ENCODE measurements around the gene TSPAN18. TPM values are rescaled to one million over a fixed set of nuclear protein-coding genes. Genes with fewer than 3 reads are reported as not detected.

The TSPAN18 gene
- total RNA-seq, 2 experiments from 2014 or later, result 38.7 to 42.3 TPM

DNA sequence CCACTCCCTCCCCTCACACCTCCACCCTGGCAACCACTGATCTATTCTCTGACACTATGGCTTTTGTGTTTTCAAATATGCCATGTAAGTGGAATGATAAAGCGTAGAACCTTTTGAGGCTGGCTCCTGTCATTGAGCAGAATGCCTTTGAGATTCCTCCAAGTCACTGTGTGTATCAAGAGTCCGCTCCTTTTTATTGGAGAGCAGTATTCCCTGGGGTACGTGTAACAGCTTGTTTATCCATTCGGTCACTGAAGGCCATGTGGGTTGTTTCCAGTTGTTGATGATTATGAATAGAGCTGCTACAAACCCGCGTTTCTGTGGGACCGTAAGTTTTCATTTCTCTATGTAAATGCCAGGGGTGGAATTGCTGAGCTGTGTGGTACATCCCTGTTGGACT lies 213.6 kb downstream of the TSPAN18 start:
- ChIA-PET CTCF (interaction anchor here (0.9 to 2.5 kb wide), 3 partner anchors 12 to 170 kb away, joined by 4 to 27 read pairs (median 21); no protein-coding TSS in a partner anchor), POLR2A (no interaction called here)
- Mint-ChIP-seq H3K9me3 (no peaks in the 10 kb centered on the region), H3K27me3 (no peaks in the 10 kb centered on the region), H3K4me3 (no peak overlapping the region), H3K27ac (no peak overlapping the region), H3K4me1 (no peaks in the 10 kb centered on the region), H3K36me3 (ENCODE audit: low read depth) (no peaks in the 10 kb centered on the region)
- no peak for DNase-seq

DNA sequence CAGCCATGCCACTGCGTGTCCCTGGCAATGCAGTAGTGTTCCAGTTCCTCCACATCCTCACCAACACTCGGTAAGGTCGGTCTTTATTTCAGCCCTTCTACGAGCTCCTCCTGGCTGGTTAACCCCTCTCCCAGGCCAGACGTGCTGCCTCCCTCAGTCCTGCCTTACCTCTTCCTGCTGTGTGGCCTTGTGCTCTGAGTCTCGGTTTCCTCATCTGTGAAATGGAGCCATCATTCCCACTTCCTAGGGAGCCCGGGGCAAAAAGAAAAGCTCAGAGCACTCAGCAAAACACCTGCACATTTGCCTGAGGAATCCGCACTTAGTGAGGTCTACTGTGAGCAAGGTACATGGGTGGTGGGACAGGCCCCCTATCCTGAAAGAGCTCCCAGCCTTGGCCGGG lies 214.1 kb downstream of the TSPAN18 start:
- H3K27ac Mint-ChIP-seq, result no peak overlapping the region
- no peaks in the 10 kb centered on the region for H3K27me3 Mint-ChIP-seq
- POLR2A ChIA-PET, result no interaction called here
- H3K4me1 Mint-ChIP-seq, result no peaks in the 10 kb centered on the region
- H3K9me3 Mint-ChIP-seq, result no peaks in the 10 kb centered on the region
- DNase-seq, result no peak
- CTCF ChIA-PET, result interaction anchor here (0.9 to 2.5 kb wide), 3 partner anchors 12 to 170 kb away, joined by 4 to 27 read pairs (median 21); no protein-coding TSS in a partner anchor
- no peak overlapping the region for H3K4me3 Mint-ChIP-seq
- H3K36me3 Mint-ChIP-seq (ENCODE audit: low read depth), result no peaks in the 10 kb centered on the region

DNA sequence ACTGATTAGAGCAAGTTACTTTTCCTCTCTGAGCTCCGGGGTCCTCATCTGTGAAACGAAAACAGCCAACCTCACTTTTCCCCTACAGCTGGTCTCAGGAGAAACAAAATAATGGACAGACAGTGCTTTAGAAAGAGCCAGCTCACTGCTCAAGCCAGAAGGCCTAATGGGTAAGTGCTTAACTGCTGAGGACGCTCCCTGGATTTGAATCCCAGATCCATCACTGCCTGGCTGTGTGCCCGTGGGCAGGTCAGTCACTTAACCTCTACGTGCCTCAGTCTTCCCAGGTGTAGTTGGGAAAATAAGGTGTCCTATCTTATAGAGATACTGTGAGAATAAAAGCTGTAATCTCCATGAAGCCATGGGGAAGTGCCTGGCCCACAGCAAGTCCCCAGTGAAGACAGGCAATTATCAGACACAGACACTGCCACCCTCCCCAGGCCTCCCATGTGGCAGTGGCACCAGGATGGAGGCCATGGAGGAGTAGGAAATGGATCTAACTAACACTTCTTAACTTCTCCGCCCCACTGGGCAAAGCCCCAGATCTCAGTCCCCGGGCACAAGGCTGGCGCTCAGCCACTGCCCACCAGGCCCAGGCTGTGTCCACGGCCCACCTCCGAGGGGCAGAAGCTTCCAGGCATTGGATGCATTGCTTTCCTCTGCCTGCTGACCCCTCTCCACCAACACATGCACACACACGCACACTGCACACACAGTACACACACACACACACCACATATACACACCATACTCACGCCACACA lies 214.7 kb downstream of the TSPAN18 start:
- Mint-ChIP-seq H3K4me3 (no peak overlapping the region), H3K36me3 (ENCODE audit: low read depth) (no peaks in the 10 kb centered on the region), H3K4me1 (no peaks in the 10 kb centered on the region), H3K27me3 (no peaks in the 10 kb centered on the region), H3K9me3 (no peaks in the 10 kb centered on the region), H3K27ac (no peak overlapping the region)
- ChIA-PET POLR2A (no interaction called here), CTCF (interaction anchor here (0.9 to 2.5 kb wide), 3 partner anchors 13 to 169 kb away, joined by 4 to 27 read pairs (median 21); no protein-coding TSS in a partner anchor)
- DNase-seq, result no peak

DNA sequence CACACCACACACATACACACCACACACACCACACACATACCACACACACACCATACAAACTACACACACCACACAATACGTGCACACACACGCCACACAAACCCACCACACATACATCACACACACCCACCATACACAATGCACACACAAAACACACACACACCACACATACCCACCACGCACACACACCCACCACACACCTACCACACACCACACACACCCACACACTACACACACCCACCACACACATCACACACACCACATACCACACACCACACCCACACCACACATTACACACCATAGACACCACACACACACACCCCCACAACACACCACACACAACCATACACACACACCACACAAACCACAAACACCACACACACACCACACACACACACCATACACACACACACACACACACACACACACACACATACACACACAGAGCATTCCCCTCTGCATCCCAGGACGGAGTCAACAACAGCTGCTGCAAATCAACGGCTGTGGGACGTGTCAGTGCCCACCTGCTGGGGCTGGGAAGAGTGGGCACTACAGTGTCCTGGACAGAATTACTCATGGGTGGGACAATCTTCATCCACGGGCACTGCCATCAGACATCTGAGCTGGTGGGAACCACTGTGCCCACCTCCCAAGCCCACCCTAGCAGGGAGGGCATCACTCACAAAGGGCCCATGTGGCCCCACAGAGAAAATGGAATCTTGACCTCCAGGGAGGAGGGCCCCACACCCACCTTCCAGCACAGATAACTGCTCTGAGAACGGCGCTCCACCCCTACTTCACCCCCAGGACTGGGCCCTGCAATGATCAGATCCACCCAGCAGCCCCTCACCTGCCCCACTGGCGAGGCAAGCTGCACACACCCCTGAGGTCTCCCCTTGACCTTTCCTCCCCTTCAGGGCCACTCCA lies 215.5 kb downstream of the TSPAN18 start:
- H3K4me1 Mint-ChIP-seq, result no peaks in the 10 kb centered on the region
- ChIA-PET POLR2A (no interaction called here), CTCF (interaction anchor here (1.0 to 2.5 kb wide), 3 partner anchors 14 to 162 kb away, joined by 3 to 27 read pairs (median 21); no protein-coding TSS in a partner anchor)
- no peak for DNase-seq
- H3K27ac Mint-ChIP-seq, result no peak overlapping the region
- no peaks in the 10 kb centered on the region for H3K36me3 Mint-ChIP-seq (ENCODE audit: low read depth)
- peaks cover 2% of the 10 kb centered on the region for H3K27me3 Mint-ChIP-seq
- no peak overlapping the region for H3K4me3 Mint-ChIP-seq
- no peaks in the 10 kb centered on the region for H3K9me3 Mint-ChIP-seq

DNA sequence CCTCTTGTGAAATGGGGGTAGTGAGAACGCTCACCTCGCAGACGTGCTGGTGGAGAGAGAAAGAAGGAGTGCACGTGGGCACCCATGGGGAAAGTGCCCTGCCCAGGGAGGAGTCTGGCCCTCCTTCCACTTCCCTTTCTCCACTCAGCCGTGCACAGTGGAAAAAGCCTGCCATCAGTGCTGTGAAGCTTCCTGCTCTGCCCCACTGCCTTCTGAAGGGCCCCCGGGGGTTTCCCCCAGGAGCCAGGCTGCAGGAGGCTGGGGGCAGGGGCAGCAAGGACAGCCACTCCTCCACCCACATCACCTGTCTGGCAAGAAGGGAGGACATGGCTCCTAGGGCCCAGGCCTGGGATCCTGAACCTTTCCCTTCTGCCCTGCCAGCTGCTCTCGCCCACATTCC lies 216.4 kb downstream of the TSPAN18 start:
- Mint-ChIP-seq H3K36me3 (ENCODE audit: low read depth) (no peaks in the 10 kb centered on the region), H3K27ac (no peak overlapping the region), H3K27me3 (peaks cover 11% of the 10 kb centered on the region), H3K4me1 (no peaks in the 10 kb centered on the region), H3K9me3 (no peaks in the 10 kb centered on the region), H3K4me3 (no peak overlapping the region)
- ChIA-PET CTCF (interaction anchor here (1.0 kb wide), 1 partner anchor 161 kb away, joined by 3 read pairs; no protein-coding TSS in a partner anchor), POLR2A (no interaction called here)
- no peak for DNase-seq

DNA sequence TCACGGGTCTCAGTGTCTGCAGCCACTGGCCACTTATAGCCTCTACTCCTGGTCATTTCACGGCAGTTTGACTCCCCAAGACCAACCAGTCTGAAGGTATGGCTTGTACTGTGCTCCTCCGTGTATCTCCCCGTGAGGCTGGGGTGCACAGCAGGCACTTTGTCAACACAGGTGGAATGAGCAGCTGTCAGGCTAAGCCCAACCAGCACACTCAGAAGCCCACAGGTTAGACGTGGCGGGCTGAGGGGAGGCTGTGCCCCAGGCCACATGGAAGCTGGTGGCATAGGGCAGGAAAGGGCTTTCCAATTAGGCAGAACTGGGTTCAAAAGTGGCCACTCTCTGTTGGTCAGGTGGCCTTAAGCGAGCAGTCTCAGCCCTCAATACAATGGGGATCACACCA lies 216.9 kb downstream of the TSPAN18 start:
- ChIA-PET POLR2A (no interaction called here), CTCF (no interaction called here)
- Mint-ChIP-seq H3K4me1 (no peaks in the 10 kb centered on the region), H3K9me3 (no peaks in the 10 kb centered on the region), H3K27ac (no peak overlapping the region), H3K4me3 (no peak overlapping the region), H3K36me3 (ENCODE audit: low read depth) (no peaks in the 10 kb centered on the region), H3K27me3 (peaks cover 16% of the 10 kb centered on the region)
- no peak for DNase-seq

DNA sequence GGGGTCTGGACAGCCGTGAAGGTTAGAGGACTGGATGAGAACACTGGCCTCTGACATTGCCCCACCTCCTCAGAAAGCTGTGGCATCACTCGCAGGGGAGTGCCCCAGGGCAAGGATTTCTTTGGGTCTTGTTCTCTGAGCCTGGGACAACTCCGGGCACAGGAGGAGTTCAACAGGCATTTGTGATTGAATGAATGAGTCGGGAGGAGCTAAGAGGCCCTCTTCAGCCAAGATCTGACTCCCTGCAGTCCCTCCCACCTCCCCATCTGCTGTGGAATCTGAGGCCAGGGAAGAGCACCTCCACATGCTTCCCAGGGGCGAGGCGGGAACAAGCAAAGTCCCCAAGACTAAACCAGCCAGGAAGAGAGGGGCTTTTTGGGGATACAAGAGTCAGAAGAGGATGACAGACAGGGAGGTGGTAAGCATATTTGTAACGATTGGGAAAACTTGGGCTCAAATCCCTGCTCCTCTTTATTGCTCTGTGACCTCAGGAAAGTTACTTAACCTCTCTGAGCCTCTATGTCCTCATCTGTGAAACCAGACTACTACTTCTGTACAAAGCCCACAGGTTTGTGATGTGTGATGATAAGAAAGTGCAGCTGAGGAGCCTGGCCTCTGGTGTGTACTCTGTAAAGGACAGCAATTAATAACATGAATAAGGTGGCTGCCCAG lies 217.6 kb downstream of the TSPAN18 start:
- no peak for DNase-seq
- ChIA-PET CTCF (interaction anchor here (1.8 to 2.0 kb wide), 2 partner anchors 158 to 160 kb away, joined by 4 to 7 read pairs; no protein-coding TSS in a partner anchor), POLR2A (no interaction called here)
- no peak overlapping the region for H3K27ac Mint-ChIP-seq
- no peaks in the 10 kb centered on the region for H3K9me3 Mint-ChIP-seq
- H3K4me1 Mint-ChIP-seq, result peaks cover 3% of the 10 kb centered on the region
- peaks cover 23% of the 10 kb centered on the region for H3K27me3 Mint-ChIP-seq
- no peak overlapping the region for H3K4me3 Mint-ChIP-seq
- no peaks in the 10 kb centered on the region for H3K36me3 Mint-ChIP-seq (ENCODE audit: low read depth)

DNA sequence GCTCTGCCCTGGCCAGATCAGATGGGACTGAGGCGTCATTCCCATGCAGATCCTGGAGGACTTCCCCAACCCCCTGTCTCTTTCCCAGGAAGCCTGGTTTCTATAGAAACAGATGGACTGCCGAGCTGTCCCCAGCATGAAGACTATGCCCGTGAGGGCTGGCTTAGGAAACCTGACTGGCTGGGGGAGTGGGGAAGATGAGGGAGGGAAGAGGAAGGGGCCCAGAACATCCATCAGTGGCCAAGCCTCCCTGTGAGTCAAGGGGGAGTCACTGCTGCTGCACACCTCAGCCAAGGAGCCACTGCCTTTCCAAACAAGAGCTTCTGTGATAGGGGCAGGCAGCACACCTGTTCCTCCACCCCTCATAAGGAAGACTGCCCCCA lies 218.1 kb downstream of the TSPAN18 start:
- no peaks in the 10 kb centered on the region for H3K9me3 Mint-ChIP-seq
- peaks cover 23% of the 10 kb centered on the region for H3K27me3 Mint-ChIP-seq
- peaks cover 3% of the 10 kb centered on the region for H3K4me1 Mint-ChIP-seq
- no peak overlapping the region for H3K27ac Mint-ChIP-seq
- H3K36me3 Mint-ChIP-seq (ENCODE audit: low read depth), result no peaks in the 10 kb centered on the region
- ChIA-PET CTCF (interaction anchor here (1.8 to 2.0 kb wide), 2 partner anchors 158 to 159 kb away, joined by 4 to 7 read pairs; no protein-coding TSS in a partner anchor), POLR2A (no interaction called here)
- DNase-seq, result no peak
- H3K4me3 Mint-ChIP-seq, result no peak overlapping the region

DNA sequence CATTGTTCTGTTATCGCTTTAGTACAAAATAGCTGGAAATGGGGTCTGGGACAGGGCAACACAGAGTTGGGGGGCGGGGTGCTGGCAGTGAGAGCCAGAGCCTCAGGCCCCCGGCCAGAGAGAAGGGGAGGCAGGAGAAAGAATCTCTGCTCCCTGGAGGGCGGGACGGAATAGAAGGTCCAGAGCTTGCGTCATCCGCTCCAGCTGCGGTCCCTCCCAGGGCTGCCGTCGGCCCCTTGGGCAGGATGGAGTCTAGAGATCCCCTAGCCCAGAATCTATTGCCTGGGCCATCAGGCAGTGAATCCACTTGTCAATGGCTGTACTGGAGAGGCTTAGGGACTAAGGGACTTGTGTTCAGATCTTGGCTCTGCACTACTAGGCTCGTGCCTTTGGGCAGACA lies 218.9 kb downstream of the TSPAN18 start:
- no peak overlapping the region for H3K4me3 Mint-ChIP-seq
- ChIA-PET CTCF (interaction anchor here (1.8 to 4.0 kb wide), 3 partner anchors 9 to 158 kb away, joined by 4 to 30 read pairs (median 7); no protein-coding TSS in a partner anchor), POLR2A (no interaction called here)
- DNase-seq, result no peak
- H3K4me1 Mint-ChIP-seq, result peaks cover 3% of the 10 kb centered on the region
- H3K36me3 Mint-ChIP-seq (ENCODE audit: low read depth), result no peaks in the 10 kb centered on the region
- peaks cover 25% of the 10 kb centered on the region for H3K27me3 Mint-ChIP-seq
- no peak overlapping the region for H3K27ac Mint-ChIP-seq
- H3K9me3 Mint-ChIP-seq, result no peaks in the 10 kb centered on the region

DNA sequence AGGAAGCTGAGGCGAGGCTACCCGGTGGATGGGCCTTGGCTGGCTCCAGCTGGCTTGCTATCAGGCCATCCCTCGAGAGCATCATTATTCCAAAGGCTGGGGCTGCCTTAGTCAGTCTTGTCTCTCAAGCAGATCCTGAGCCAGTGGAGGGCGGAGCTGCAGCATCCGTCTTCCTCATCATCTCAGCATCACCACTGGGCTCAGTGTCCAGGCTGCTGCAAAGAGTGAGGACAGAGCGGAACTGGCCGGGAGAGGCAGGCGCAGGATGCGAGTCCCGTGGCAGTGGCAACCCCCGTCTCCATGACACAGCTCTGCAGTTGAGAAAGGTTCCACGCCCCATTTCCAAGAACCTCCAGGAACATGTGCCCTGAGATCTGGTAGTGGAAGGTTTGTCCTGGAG lies 219.5 kb downstream of the TSPAN18 start:
- no peak overlapping the region for H3K4me3 Mint-ChIP-seq
- no peaks in the 10 kb centered on the region for H3K9me3 Mint-ChIP-seq
- H3K27me3 Mint-ChIP-seq, result peaks cover 28% of the 10 kb centered on the region
- no peak for DNase-seq
- no peaks in the 10 kb centered on the region for H3K36me3 Mint-ChIP-seq (ENCODE audit: low read depth)
- ChIA-PET POLR2A (no interaction called here), CTCF (interaction anchor here (1.0 to 4.0 kb wide), 4 partner anchors 9 to 159 kb away, joined by 3 to 30 read pairs (median 6); no protein-coding TSS in a partner anchor)
- peaks cover 6% of the 10 kb centered on the region for H3K4me1 Mint-ChIP-seq
- H3K27ac Mint-ChIP-seq, result no peak overlapping the region

DNA sequence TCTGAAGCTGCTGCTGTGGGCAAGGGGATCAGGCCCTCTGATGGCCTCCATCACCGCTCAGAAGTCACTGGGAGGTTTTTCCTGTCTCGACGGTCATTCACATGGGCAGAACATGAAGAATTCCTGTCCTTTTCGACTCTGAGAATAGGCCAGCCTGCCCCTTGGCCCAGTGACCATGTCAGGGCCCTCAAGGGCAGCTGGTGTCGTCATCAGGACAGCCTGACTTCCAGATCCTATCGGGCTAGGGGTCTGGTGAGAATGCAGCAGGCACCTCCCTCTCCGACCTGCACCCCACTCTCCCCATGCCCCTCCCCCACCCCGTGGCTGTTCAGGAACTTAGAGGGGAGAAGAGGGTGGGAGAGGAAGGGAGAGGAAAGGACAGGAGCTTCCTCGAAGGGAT lies 220.4 kb downstream of the TSPAN18 start:
- Mint-ChIP-seq H3K9me3 (no peaks in the 10 kb centered on the region), H3K27me3 (peaks cover 31% of the 10 kb centered on the region), H3K4me1 (peaks cover 8% of the 10 kb centered on the region), H3K36me3 (ENCODE audit: low read depth) (no peaks in the 10 kb centered on the region), H3K27ac (no peak overlapping the region), H3K4me3 (no peak overlapping the region)
- CTCF ChIA-PET, result interaction anchor here (0.9 to 4.0 kb wide), 4 partner anchors 10 to 158 kb away, joined by 3 to 30 read pairs (median 4); no protein-coding TSS in a partner anchor
- DNase-seq, result no peak
- POLR2A ChIA-PET, result no interaction called here

DNA sequence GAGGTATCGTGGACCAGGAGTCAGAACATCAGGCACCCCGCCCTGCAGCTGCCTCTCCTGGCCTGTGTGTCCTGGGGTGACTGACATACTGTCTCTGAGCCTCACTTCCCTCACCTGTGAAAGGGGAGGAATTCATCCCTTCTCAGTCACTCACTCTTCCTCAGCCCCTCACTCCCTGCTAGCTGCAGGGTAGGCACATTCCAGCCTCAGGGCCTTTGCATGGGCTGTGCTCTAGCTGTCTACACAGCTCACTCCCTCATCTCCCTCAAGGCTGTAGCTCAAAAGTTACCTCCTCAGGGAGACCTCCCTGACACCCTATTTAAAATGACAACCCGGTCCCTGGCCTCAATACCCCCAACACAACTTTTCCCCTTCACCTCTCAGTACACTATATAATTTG lies 221.4 kb downstream of the TSPAN18 start:
- no peak overlapping the region for H3K27ac Mint-ChIP-seq
- no peaks in the 10 kb centered on the region for H3K36me3 Mint-ChIP-seq (ENCODE audit: low read depth)
- ChIA-PET POLR2A (no interaction called here), CTCF (interaction anchor here (1.4 to 4.0 kb wide), 3 partner anchors 11 to 49 kb away, joined by 3 to 30 read pairs (median 5); no protein-coding TSS in a partner anchor)
- DNase-seq, result no peak
- peaks cover 8% of the 10 kb centered on the region for H3K4me1 Mint-ChIP-seq
- peaks cover 31% of the 10 kb centered on the region for H3K27me3 Mint-ChIP-seq
- H3K4me3 Mint-ChIP-seq, result no peak overlapping the region
- no peaks in the 10 kb centered on the region for H3K9me3 Mint-ChIP-seq

Measured in activated CD4-positive, alpha-beta memory T cell treated with anti-CD3 and anti-CD28 coated beads, Interleukin-2, amount 10 ng/mL, durations not matched to agents 7 days and 5 days (primary cell).